Endothelial cell of umbilical vein (primary cell): ENCODE measurements around the gene SLC22A23. TPM values are rescaled to one million over a fixed set of nuclear protein-coding genes. Genes with fewer than 3 reads are reported as not detected.
"Not testable (repeated sequence)": the region's sequence is repeated elsewhere in the genome, so short reads cannot be mapped to it uniquely, and the experiment has no call there.

Experiments used
- BruUV-seq: library from RNA; stranded (reverse); fragments of 400-500 nt; replicated peaks from 2 replicates; lab custom pipeline; 2021; lab: Mats Ljungman, UMichigan
- CTCF ChIA-PET: fragments of 300-600, 350-600 bp; sonication (Branson Sonifier 250); formaldehyde crosslinking; loops from one replicate; lab custom pipeline; 2021; ENCODE audit warnings: antibody characterized with exemption, inconsistent platforms; lab: Charles Lee
- POLR2A ChIA-PET: fragments of 300-600, 350-600 bp; sonication (Branson Sonifier 250); formaldehyde crosslinking; loops from one replicate; lab custom pipeline; 2021; ENCODE audit warnings: antibody characterized with exemption, inconsistent platforms; lab: Charles Lee
- DNase-seq: peaks from one replicate; pipeline ENCODE4 v3.0.0-alpha.2; 2011; ENCODE audit warnings: low read depth, low spot score
- FAIRE-seq: peaks from 2 replicates; lab custom pipeline; 2011; peaks lifted over from hg19 to GRCh38; lab: Jason Lieb, UNC
- H2AFZ ChIP-seq: 2 replicates; pipeline ENCODE4 v1.6.0; 2012; ENCODE audit warnings: low read depth, low read length, control low read depth, inconsistent platforms
- H3K27ac ChIP-seq: 2 replicates; pipeline ENCODE4 v1.5.1; 2011; ENCODE audit warnings: low read depth, mild to moderate bottlenecking, control low read depth, low read length, moderate library complexity; ENCODE audit not compliant: insufficient read depth
- H3K27me3 ChIP-seq, 2 experiments: 2 replicates each; pipeline versions ENCODE4 v1.6.0 to v1.6.1; 2011; ENCODE audit warnings: low read length in 2 of 2, mixed read lengths in 1 of 2; ENCODE audit not compliant: control insufficient read depth in 2 of 2, insufficient read depth in 2 of 2
- H3K36me3 ChIP-seq, 2 experiments: 2 replicates in 1 of 2; 3 replicates in 1 of 2; pipeline ENCODE4 v1.5.1; 2011; ENCODE audit warnings: low read length in 2 of 2, mild to moderate bottlenecking in 1 of 2, moderate library complexity in 1 of 2; ENCODE audit not compliant: control insufficient read depth in 2 of 2, insufficient read depth in 2 of 2; ENCODE audit errors: extremely low read depth in 1 of 2
- H3K4me1 ChIP-seq: 3 replicates; pipeline ENCODE4 v1.5.1; 2011; ENCODE audit warnings: mild to moderate bottlenecking, low read length; ENCODE audit not compliant: control insufficient read depth, insufficient read depth; ENCODE audit errors: extremely low read depth
- H3K4me2 ChIP-seq: 2 replicates; pipeline ENCODE4 v1.6.1; 2011; ENCODE audit warnings: low read length, control low read depth, mixed read lengths; ENCODE audit not compliant: insufficient read depth
- H3K4me3 ChIP-seq, 3 experiments: fragments of 200-600 bp in 1 of 3; sonication (generic), shearing (Covaris generic) in 1 of 3; replicated peaks in 1 of 3; 2 replicates each; pipeline ENCODE4 v1.5.1; 2011 to 2016; ENCODE audit warnings: control low read depth in 3 of 3, low read length in 3 of 3, mild to moderate bottlenecking in 2 of 3, inconsistent platforms in 1 of 3, low read depth in 1 of 3, moderate library complexity in 1 of 3; ENCODE audit not compliant: insufficient read depth in 1 of 3
- H3K79me2 ChIP-seq: 2 replicates; pipeline ENCODE4 v1.6.0; 2012; ENCODE audit warnings: low read length, inconsistent platforms; ENCODE audit not compliant: control insufficient read depth, insufficient read depth
- H3K9ac ChIP-seq: replicated peaks from 2 replicates; pipeline ENCODE3; 2011; ENCODE audit warnings: low read length, control low read depth; ENCODE audit not compliant: insufficient read depth; ENCODE audit errors: extremely low read depth
- H3K9me1 ChIP-seq: replicated peaks from 3 replicates; pipeline ENCODE4 v1.6.0; 2011; ENCODE audit warnings: mild to moderate bottlenecking, low read length; ENCODE audit not compliant: control insufficient read depth, insufficient read depth; ENCODE audit errors: extremely low read depth
- H3K9me3 ChIP-seq: replicated peaks from 2 replicates; pipeline ENCODE4 v1.5.1; 2012; ENCODE audit warnings: low read length, inconsistent platforms; ENCODE audit not compliant: control insufficient read depth, insufficient read depth
- H4K20me1 ChIP-seq: replicated peaks from 2 replicates; pipeline ENCODE3; 2011; ENCODE audit warnings: mild to moderate bottlenecking, low read length; ENCODE audit not compliant: control insufficient read depth, insufficient read depth; ENCODE audit errors: extremely low read depth
- CTCF ChIP-seq, 2 donors: IDR thresholded peaks; 1 replicate in 1 of 2; 2 replicates in 1 of 2; pipeline ENCODE4 v1.5.1; 2011; ENCODE audit warnings: low read length in 2 of 2, mild to moderate bottlenecking in 2 of 2, moderate library complexity in 2 of 2, control low read depth in 1 of 2, inconsistent platforms in 1 of 2, low read depth in 1 of 2; ENCODE audit not compliant: insufficient read depth in 1 of 2; ENCODE audit errors: extremely low read depth in 1 of 2
- EZH2 ChIP-seq: IDR thresholded peaks from 2 replicates; pipeline ENCODE4 v1.6.1; 2012; ENCODE audit warnings: borderline replicate concordance, low read depth, mild to moderate bottlenecking, moderate library complexity, low read length, inconsistent platforms; ENCODE audit not compliant: severe bottlenecking
- FOS ChIP-seq: IDR thresholded peaks from 2 replicates; pipeline ENCODE4 v1.6.1; 2011; ENCODE audit warnings: mild to moderate bottlenecking, low read length, moderate library complexity, borderline replicate concordance; ENCODE audit not compliant: insufficient read depth
- GATA2 ChIP-seq: IDR thresholded peaks from 2 replicates; pipeline ENCODE4 v1.7.0; 2011; ENCODE audit warnings: low read depth, mild to moderate bottlenecking, moderate library complexity, mixed read lengths, low read length; ENCODE audit not compliant: insufficient read length, insufficient read depth
- JUN ChIP-seq: IDR thresholded peaks from 2 replicates; pipeline ENCODE4 v1.6.1; 2011; ENCODE audit warnings: borderline replicate concordance, low read depth; ENCODE audit not compliant: insufficient read length, insufficient read depth
- MAX ChIP-seq: IDR thresholded peaks from 2 replicates; pipeline ENCODE4 v1.6.1; 2011; ENCODE audit not compliant: insufficient read depth, insufficient read length
- MYC ChIP-seq: IDR thresholded peaks from one replicate; pipeline ENCODE4 v1.6.1; 2011; ENCODE audit warnings: mild to moderate bottlenecking, low read depth, low read length
- POLR2A ChIP-seq: IDR thresholded peaks from 2 replicates; pipeline ENCODE4 v1.6.1; 2012; ENCODE audit warnings: low read depth, mild to moderate bottlenecking, control low read depth, low read length
- POLR2AphosphoS5 ChIP-seq: IDR thresholded peaks from 2 replicates; pipeline ENCODE4 v1.6.1; 2012; ENCODE audit warnings: low read depth, mild to moderate bottlenecking, control low read depth, low read length, moderate library complexity; ENCODE audit not compliant: insufficient read depth
- dilution Hi-C: fragments of 300-500 bp; cut with MboI; formaldehyde crosslinking; loops from one replicate; pipeline ENCODE4 v1.15.0; 2019; ENCODE audit warnings: low sequenced_read_pairs; ENCODE audit not compliant: extremely low pct_ligation_motif_present
- intact Hi-C: fragments of 100-400 bp; cut with micrococcal nuclease; formaldehyde crosslinking; loops from one replicate; pipeline ENCODE4 v1.10.0; 2022
- polyA plus RNA-seq, 4 experiments: library from polyadenylated mRNA; depleted of rRNA in 3 of 4; stranded (reverse) in 3 of 4; unstranded in 1 of 4; fragments of >200 nt; gene quantifications; 2 replicates each; pipeline versions ENCODE4 v1.2.1 to v1.2.3, GENCODE V29; 2011 to 2012; ENCODE audit warnings: missing spikeins in 1 of 4
- total RNA-seq: library from RNA; stranded (reverse); gene quantifications from 2 replicates; pipeline ENCODE4 v1.2.3, GENCODE V29; 2021

Gene SLC22A23
- total and polyA plus RNA-seq, 2 donors (not counting 3 experiments of a cell fraction or from before 2014, with no cell fraction given), result 4.2 to 14.3 TPM

GRCh38 chr6:3242768-3243167 lies 214.1 kb downstream of the SLC22A23 start:
- Histone ChIP-seq H3K9me1 (no peaks in the 10 kb centered on the region), H3K4me1 (no peaks in the 10 kb centered on the region), H3K27me3 (peaks cover 28 to 34% of the 10 kb centered on the region in 2 experiments), H3K9ac (no peak overlapping the region), H4K20me1 (no peaks in the 10 kb centered on the region), H3K9me3 (no peaks in the 10 kb centered on the region), H3K79me2 (no peaks in the 10 kb centered on the region), H2AFZ (no peak overlapping the region), H3K4me3 (no peak overlapping the region), H3K36me3 (no peaks in the 10 kb centered on the region), H3K4me2 (no peak overlapping the region), H3K27ac (no peak overlapping the region)
- FAIRE-seq (no peak), DNase-seq (no peak)
- no peak for TF ChIP-seq CTCF (IDR thresholded peaks at IDR 0.05; ENCODE audit: extremely low read depth in 1 of 2, insufficient read depth in 1 of 2, low read depth in 1 of 2, low read length in 2 of 2)
- no peak for TF ChIP-seq MAX
- TF ChIP-seq EZH2, result no peak
- TF ChIP-seq POLR2A, result no peak
- no peak for TF ChIP-seq POLR2AphosphoS5
- no peak for TF ChIP-seq FOS
- TF ChIP-seq MYC, result no peak
- TF ChIP-seq GATA2, result no peak
- no peak for TF ChIP-seq JUN
- ChIA-PET CTCF (interaction anchor here (0.7 to 2.3 kb wide), 3 partner anchors 9 to 218 kb away, joined by 3 to 11 read pairs (median 4); no protein-coding TSS in a partner anchor), POLR2A (no interaction called here)
- intact Hi-C loops (no loop called here), dilution Hi-C loops (no loop called here)
- no TSS peak for BruUV-seq

GRCh38 chr6:3241745-3242144 lies 215.1 kb downstream of the SLC22A23 start:
- H3K36me3 ChIP-seq, H3K4me3 ChIP-seq, DNase-seq, H3K9me3 ChIP-seq, H4K20me1 ChIP-seq, intact Hi-C loops, FAIRE-seq, H3K79me2 ChIP-seq, H3K4me2 ChIP-seq, H3K9me1 ChIP-seq, H3K27ac ChIP-seq, dilution Hi-C loops, H3K9ac ChIP-seq, POLR2A ChIA-PET, H3K4me1 ChIP-seq, BruUV-seq, H2AFZ ChIP-seq: not testable (repeated sequence)
- CTCF ChIA-PET, result interaction anchor here (2.3 kb wide), 1 partner anchor 10 kb away, joined by 11 read pairs; no protein-coding TSS in a partner anchor
- peaks cover 30 to 34% of the 10 kb centered on the region in 2 experiments for H3K27me3 ChIP-seq
